Measurements from ENCODE around the gene RAB28.

The RAB28 gene

DNA sequence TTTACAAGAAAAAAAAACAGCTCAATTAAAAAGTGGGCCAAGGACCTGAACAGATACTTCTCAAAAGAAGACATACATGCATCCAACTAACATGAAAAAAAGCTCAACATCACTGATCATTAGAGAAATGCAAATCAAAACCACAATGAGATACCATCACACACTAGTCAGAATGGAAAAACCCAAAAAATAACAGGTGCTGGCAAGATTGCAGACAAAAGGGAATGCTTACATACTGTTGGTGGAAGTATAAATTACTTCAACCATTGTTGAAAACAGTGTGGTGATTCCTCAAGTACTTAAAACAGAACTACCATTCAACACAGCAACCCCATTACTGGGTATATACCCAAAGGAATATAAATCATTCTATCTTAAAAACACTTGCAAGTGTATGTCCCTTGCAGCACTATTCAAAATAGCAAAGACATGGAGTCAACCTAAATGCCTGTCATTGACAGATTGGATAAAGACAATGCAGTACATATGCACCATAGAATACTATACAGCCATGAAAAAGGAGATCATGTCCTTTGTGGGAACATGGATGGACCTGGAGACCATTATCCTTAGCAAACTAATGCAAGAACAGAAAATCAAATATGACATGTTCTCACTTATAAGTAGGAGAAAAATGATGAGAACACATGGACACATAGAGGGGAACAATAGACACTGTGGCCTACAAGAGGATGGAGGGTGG, 97.6 kb downstream of the RAB28 start:
- Histone ChIP-seq H3K4ac (ENCODE audit: low read depth, low read length) (no peak overlapping the region), H4K8ac (ENCODE audit: low read depth, low read length) (no peak overlapping the region), H2BK5ac (ENCODE audit: low read depth, low read length, poor library complexity) (no peak overlapping the region), H3K27me3 (ENCODE audit: insufficient read depth, low read length) (no peaks in the 10 kb centered on the region), H3K27ac (ENCODE audit: low read depth, low read length) (no peak overlapping the region), H3K9ac (ENCODE audit: low read length) (no peak overlapping the region), H3K18ac (ENCODE audit: low read length) (no peak overlapping the region), H3K4me3 (ENCODE audit: low read depth, low read length) (no peak overlapping the region), H3K14ac (ENCODE audit: low read length) (no peak overlapping the region), H3K9me3 (ENCODE audit: insufficient read depth, low read depth, low read length) (peaks cover 3% of the 10 kb centered on the region), H2BK120ac (ENCODE audit: insufficient read depth, low read length, poor library complexity) (no peak overlapping the region), H4K12ac (ENCODE audit: low read depth, low read length) (no peak overlapping the region), H2AFZ (ENCODE audit: insufficient read depth, low read length, poor library complexity) (no peak overlapping the region), H2AK5ac (ENCODE audit: low read length) (no peak overlapping the region), H3K79me2 (ENCODE audit: control insufficient read depth, insufficient read depth, low read length, poor library complexity) (no peaks in the 10 kb centered on the region), H3K4me2 (ENCODE audit: low read length) (no peak overlapping the region), H2BK12ac (ENCODE audit: low read length) (no peak overlapping the region), H4K91ac (ENCODE audit: low read depth, low read length) (no peak overlapping the region), H3K23ac (ENCODE audit: low read length) (no peak overlapping the region), H3K36me3 (ENCODE audit: control insufficient read depth in 1 of 2, insufficient read depth in 2 of 2, low read length in 2 of 2) (no peaks in the 10 kb centered on the region), H3K79me1 (ENCODE audit: low read length) (no peaks in the 10 kb centered on the region), H3K4me1 (ENCODE audit: control insufficient read depth in 1 of 2, insufficient read depth in 2 of 2, low read length in 2 of 2) (no peaks in the 10 kb centered on the region)
- DNase-seq: no peak

DNA sequence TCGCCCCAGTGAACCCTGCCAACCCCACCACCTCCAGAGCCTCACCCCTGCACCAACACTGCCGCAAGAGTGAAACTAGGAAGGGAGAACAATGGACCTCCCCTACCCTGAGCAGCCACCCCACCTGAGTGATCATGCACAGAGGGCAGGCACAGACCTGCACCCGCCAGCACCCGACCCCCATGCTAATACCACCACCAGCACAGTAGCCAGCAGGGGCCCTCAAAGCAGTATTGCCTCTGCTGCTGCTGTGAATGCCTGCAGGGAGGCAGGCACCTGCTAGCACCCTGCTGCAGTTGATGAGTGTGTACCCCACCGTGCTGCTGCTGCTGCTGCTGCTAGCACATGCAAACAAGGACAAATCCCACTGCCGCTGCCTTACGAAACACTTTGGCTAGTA, 100.1 kb downstream of the RAB28 start:
- Histone ChIP-seq H2BK5ac (ENCODE audit: low read depth, low read length, poor library complexity) (no peak overlapping the region), H2BK120ac (ENCODE audit: insufficient read depth, low read length, poor library complexity) (no peak overlapping the region), H3K4ac (ENCODE audit: low read depth, low read length) (no peak overlapping the region), H2BK12ac (ENCODE audit: low read length) (no peak overlapping the region), H3K79me1 (ENCODE audit: low read length) (no peaks in the 10 kb centered on the region), H3K27ac (ENCODE audit: low read depth, low read length) (no peak overlapping the region), H3K18ac (ENCODE audit: low read length) (no peak overlapping the region), H4K8ac (ENCODE audit: low read depth, low read length) (no peak overlapping the region), H3K14ac (ENCODE audit: low read length) (no peak overlapping the region), H3K4me1 (ENCODE audit: control insufficient read depth in 1 of 2, insufficient read depth in 2 of 2, low read length in 2 of 2) (no peaks in the 10 kb centered on the region), H3K9me3 (ENCODE audit: insufficient read depth, low read depth, low read length) (peaks cover 3% of the 10 kb centered on the region), H4K12ac (ENCODE audit: low read depth, low read length) (no peak overlapping the region), H3K27me3 (ENCODE audit: insufficient read depth, low read length) (no peaks in the 10 kb centered on the region), H2AK5ac (ENCODE audit: low read length) (no peak overlapping the region), H4K91ac (ENCODE audit: low read depth, low read length) (no peak overlapping the region), H3K4me3 (ENCODE audit: low read depth, low read length) (no peak overlapping the region), H3K79me2 (ENCODE audit: control insufficient read depth, insufficient read depth, low read length, poor library complexity) (no peaks in the 10 kb centered on the region), H3K23ac (ENCODE audit: low read length) (no peak overlapping the region), H2AFZ (ENCODE audit: insufficient read depth, low read length, poor library complexity) (no peak overlapping the region), H3K4me2 (ENCODE audit: low read length) (no peak overlapping the region), H3K9ac (ENCODE audit: low read length) (no peak overlapping the region), H3K36me3 (ENCODE audit: control insufficient read depth in 1 of 2, insufficient read depth in 2 of 2, low read length in 2 of 2) (no peaks in the 10 kb centered on the region)
- no peak for DNase-seq
- WGBS (ENCODE audit: extremely low coverage, insufficient coverage, insufficient read length): no CpG with 5 or more reads among the region's 7 CpGs

DNA sequence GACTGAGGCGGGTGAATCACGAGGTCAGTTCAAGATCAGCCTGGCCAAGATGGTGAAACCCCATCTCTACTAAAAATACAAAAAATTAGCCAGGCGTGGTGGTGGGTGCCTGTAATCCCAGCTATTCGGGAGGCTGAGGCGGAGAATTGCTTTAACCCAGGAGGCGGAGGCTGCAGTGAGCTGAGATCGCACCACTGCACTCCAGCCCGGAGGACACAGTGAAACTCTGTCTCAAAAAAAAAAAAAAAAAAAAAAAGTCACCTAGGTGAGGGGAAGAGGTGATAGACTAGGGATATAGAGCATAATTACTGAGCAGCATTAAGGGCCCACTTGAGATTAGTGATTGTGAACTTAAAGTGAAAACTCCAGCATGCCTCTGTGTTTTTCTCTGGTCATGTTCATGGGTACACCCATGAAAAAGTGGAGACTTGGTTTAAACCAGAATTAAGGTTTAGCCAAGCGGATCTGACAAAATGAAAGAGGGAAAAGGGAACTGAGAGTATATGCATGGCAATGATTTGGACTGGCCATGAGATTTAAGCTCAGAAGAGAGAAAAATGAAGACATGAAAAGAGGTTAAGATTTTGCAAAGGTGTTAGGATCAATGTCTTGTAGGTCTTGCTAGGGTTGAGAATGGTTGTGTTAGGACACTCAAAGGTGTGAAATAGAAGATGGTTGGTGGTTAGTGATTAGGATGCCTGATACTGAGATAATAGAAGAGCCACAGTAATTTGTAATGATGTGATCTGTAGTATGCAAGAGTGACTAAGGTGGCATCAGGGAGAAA, 105.0 kb downstream of the RAB28 start:
- Histone ChIP-seq H3K4me3 (ENCODE audit: low read depth, low read length) (no peak overlapping the region), H3K4me1 (ENCODE audit: control insufficient read depth in 1 of 2, insufficient read depth in 2 of 2, low read length in 2 of 2) (no peaks in the 10 kb centered on the region), H2BK120ac (ENCODE audit: insufficient read depth, low read length, poor library complexity) (no peak overlapping the region), H2BK5ac (ENCODE audit: low read depth, low read length, poor library complexity) (no peak overlapping the region), H4K8ac (ENCODE audit: low read depth, low read length) (no peak overlapping the region), H2AFZ (ENCODE audit: insufficient read depth, low read length, poor library complexity) (no peak overlapping the region), H3K9ac (ENCODE audit: low read length) (no peak overlapping the region), H4K12ac (ENCODE audit: low read depth, low read length) (no peak overlapping the region), H4K91ac (ENCODE audit: low read depth, low read length) (no peak overlapping the region), H3K9me3 (ENCODE audit: insufficient read depth, low read depth, low read length) (peaks cover 3% of the 10 kb centered on the region), H3K23ac (ENCODE audit: low read length) (no peak overlapping the region), H3K27ac (ENCODE audit: low read depth, low read length) (no peak overlapping the region), H3K79me1 (ENCODE audit: low read length) (no peaks in the 10 kb centered on the region), H3K36me3 (ENCODE audit: control insufficient read depth in 1 of 2, insufficient read depth in 2 of 2, low read length in 2 of 2) (no peaks in the 10 kb centered on the region), H2AK5ac (ENCODE audit: low read length) (no peak overlapping the region), H3K4me2 (ENCODE audit: low read length) (no peak overlapping the region), H3K79me2 (ENCODE audit: control insufficient read depth, insufficient read depth, low read length, poor library complexity) (no peaks in the 10 kb centered on the region), H3K14ac (ENCODE audit: low read length) (no peak overlapping the region), H3K18ac (ENCODE audit: low read length) (no peak overlapping the region), H3K4ac (ENCODE audit: low read depth, low read length) (no peak overlapping the region), H3K27me3 (ENCODE audit: insufficient read depth, low read length) (no peaks in the 10 kb centered on the region), H2BK12ac (ENCODE audit: low read length) (no peak overlapping the region)
- no CpG with 5 or more reads among the region's 9 CpGs for WGBS (ENCODE audit: extremely low coverage, insufficient coverage, insufficient read length)
- DNase-seq: no peak

DNA sequence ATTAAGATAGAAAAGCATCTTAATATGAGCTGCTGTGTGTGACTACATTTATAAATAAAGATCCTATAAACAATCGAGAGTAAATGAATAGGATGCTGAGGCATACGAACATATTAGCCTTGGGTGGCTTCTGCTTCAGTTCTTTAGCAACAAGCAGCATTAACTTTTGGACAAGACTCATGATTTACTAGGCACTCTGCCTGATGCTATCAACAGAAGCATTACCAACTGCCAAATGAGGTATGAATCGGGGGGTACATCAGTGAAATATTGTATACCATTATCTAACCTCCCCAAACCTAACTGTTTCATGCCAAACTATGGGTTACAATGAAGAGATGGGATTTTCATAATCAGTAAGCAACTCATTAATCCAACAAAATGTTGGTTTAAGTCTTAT, 113.1 kb downstream of the RAB28 start:
- H4K12ac ChIP-seq (ENCODE audit: low read depth, low read length): no peak overlapping the region
- H3K36me3 ChIP-seq (ENCODE audit: control insufficient read depth in 1 of 2, insufficient read depth in 2 of 2, low read length in 2 of 2): no peaks in the 10 kb centered on the region
- no peak overlapping the region for H3K9ac ChIP-seq (ENCODE audit: low read length)
- H3K79me2 ChIP-seq (ENCODE audit: control insufficient read depth, insufficient read depth, low read length, poor library complexity): no peaks in the 10 kb centered on the region
- no peak overlapping the region for H3K23ac ChIP-seq (ENCODE audit: low read length)
- no peak overlapping the region for H3K4me2 ChIP-seq (ENCODE audit: low read length)
- no peak for DNase-seq
- H2BK120ac ChIP-seq (ENCODE audit: insufficient read depth, low read length, poor library complexity): no peak overlapping the region
- no peak overlapping the region for H3K18ac ChIP-seq (ENCODE audit: low read length)
- no peak overlapping the region for H3K4ac ChIP-seq (ENCODE audit: low read depth, low read length)
- no peak overlapping the region for H2BK12ac ChIP-seq (ENCODE audit: low read length)
- H3K4me3 ChIP-seq (ENCODE audit: low read depth, low read length): no peak overlapping the region
- H3K14ac ChIP-seq (ENCODE audit: low read length): no peak overlapping the region
- no CpG with 5 or more reads among the region's 3 CpGs for WGBS (ENCODE audit: extremely low coverage, insufficient coverage, insufficient read length)
- no peaks in the 10 kb centered on the region for H3K4me1 ChIP-seq (ENCODE audit: control insufficient read depth in 1 of 2, insufficient read depth in 2 of 2, low read length in 2 of 2)
- no peaks in the 10 kb centered on the region for H3K9me3 ChIP-seq (ENCODE audit: insufficient read depth, low read depth, low read length)
- no peak overlapping the region for H2AK5ac ChIP-seq (ENCODE audit: low read length)
- no peak overlapping the region for H4K91ac ChIP-seq (ENCODE audit: low read depth, low read length)
- H3K79me1 ChIP-seq (ENCODE audit: low read length): no peaks in the 10 kb centered on the region
- H2BK5ac ChIP-seq (ENCODE audit: low read depth, low read length, poor library complexity): no peak overlapping the region
- H3K27me3 ChIP-seq (ENCODE audit: insufficient read depth, low read length): no peaks in the 10 kb centered on the region
- H2AFZ ChIP-seq (ENCODE audit: insufficient read depth, low read length, poor library complexity): no peak overlapping the region
- H4K8ac ChIP-seq (ENCODE audit: low read depth, low read length): no peak overlapping the region
- H3K27ac ChIP-seq (ENCODE audit: low read depth, low read length): no peak overlapping the region
